Hippocampal formation (tissue), 2 donors: ENCODE data around the gene TRIP13.
"Not testable (repeated sequence)": the region's sequence is repeated elsewhere in the genome, so short reads cannot be mapped to it uniquely, and the experiment has no call there.

Source experiments
- DNase-seq, 2 donors: peaks; one replicate each; lab custom pipeline; 2025; lab: John Stamatoyannopoulos, UW

TRIP13 gene

GRCh38 chr5:872301-872700 lies 20.4 kb upstream of the TRIP13 start:
- no peak for DNase-seq

GRCh38 chr5:873328-873727 lies 19.4 kb upstream of the TRIP13 start:
- no peak for DNase-seq

DNA sequence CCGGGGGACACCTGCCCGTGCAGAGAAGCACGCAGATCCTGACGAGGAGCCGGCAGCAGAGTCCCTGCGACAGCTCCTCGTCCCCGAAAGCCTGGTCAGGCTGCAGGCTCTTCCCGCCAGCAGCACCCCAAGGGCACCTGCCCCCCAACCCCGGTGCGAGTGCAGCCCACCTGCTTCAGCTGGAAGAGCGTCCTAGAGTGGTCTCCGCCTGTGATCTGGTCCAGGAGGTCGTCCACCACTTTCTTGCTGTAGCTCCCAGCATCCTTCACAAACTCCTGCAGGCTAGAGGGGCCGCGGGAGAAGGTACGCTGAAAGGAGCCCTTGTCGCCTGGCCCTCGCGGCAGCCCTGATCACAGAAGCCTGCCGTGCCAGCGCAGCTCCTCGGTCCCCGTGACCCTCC lies 16.8 kb upstream of the TRIP13 start:
- DNase-seq = no peak

DNA sequence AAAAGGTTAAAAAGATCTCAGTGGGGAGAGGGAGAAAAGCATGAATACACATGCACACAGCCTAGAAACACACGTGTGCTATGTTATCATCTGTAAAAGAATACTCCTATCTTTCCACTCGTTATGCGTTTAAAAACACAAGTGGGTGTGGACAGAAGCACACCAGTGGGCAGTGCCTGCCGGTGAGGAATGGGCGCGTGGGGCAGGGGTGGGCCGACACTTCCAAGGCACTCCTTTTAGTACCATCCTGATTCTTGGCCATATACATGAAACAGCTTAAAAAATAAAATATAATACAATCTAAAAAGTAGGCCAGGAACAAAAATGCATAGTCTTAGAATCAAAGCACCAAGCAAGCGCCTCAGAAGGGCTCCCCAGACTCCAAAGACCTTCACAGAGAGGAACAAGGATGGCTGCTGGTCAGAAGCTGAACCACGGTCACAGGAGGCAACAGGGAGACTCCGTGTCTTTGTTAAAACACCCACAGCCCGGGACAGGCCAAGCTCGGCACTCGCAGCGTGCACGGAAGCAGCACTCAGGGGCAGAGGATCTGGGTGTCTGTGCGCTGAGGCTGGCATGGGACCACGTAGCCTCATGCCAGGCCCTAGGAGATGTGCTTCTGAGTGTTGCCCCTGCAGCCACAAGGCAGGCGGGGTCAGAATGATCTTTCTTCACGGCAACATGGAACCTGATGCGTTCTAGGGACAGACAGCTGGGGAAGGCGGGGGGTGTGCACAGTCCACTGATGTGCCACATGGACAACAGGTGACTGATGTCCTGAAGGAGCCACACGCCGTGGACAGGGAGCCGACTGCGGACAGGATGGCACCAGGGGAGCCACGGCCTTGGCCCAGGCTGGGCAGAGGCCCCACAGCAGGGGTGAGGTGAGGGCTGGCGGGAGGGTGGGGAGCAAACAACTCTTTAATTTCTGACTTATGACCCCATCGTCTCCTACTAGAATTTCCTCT lies 16.0 kb upstream of the TRIP13 start:
- no peak for DNase-seq

GRCh38 chr5:878125-878524 lies 14.6 kb upstream of the TRIP13 start:
- DNase-seq = no peak

DNA sequence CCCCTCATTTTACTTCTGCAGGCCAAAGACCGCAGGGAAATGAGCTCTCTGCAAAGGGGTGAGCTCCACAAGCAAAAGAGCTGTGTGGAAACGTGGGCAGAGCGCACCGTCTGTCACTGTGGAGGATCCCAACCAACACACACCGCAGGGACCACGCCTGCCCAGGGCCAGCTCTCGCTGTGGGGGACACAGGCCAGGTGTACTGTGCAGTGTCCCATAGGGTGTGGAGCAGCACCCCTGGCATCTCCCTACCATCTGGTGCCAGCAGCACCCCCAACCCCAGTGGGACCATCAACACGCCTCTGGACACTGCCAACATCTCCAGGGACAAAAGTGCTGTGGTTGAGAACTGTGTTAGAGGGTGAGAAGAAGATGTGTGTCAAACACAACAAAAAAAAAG lies 14.0 kb upstream of the TRIP13 start:
- DNase-seq = not testable (repeated sequence)

DNA sequence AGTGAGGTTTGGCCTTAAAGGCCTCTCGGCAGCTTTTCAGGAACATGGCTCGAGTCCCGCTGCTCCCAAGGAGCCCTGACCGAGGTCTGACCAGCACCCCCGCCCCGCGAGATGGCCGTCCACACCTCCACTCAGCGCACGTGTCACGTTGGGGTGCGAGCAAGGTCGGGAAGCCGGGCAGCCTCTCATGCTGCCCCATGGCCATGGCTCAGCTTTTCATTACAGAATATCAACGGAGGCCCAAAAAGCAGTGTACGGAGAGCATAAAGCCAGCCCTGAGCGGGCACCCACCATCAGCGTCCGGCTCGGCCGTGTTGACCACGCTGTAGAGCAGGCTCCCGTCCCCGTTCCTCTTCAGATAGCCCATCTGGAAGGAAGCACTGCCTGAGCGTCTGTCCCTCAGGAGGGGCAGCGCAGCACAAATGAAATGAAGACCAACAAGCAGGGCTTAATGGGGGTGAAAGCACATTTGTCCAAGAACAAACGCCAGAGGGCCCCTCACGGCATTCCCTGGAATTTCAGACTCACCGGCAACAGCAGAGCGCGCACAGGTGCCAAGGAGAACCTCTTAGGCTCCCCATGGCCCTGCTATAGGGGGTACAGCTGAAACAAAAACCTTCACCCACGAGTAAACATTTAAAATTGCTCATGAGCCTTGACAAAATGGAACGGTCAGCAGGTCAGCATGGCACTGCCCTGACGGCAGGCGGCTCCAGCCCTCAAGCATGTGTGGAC lies 11.7 kb upstream of the TRIP13 start:
- no peak for DNase-seq

- no peak for DNase-seq
These were observed 11.1 kb upstream of the TRIP13 start for GRCh38 chr5:881551-881935.

GRCh38 chr5:882253-883183 lies 10.2 kb upstream of the TRIP13 start:
- DNase-seq = no peak

DNA sequence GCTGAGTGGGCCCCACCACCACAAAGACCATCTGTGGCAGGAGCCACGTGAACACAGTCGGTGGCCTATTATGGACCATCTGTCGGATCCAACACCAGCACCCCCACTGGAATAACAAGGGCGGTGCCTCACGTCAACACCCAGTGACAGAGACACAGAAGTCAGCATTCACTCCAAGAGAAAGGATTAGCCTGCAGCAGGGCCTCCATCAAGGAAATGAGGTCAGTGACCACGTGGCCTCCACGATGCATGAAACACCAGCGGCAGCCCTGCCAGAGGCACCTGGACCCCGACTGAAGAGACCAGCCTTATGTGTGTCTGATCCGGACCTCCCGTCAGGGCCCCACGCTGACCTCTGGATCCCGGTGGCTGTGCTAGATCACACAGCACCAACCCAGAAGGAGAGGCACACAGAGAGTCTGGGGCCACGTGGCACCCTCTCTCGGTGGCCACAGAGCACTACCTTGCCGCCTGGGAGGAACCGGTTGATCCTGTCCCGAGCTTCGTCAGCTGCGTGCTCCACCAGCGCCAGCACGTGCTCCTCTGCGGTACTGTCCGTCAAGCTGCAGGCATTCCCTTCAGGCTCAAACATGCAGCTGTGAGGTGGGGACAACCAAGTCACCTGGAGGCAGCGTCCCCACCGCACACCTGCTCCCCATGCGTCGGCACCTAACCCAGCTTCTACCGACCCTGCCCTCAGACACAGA lies 9.1 kb upstream of the TRIP13 start:
- DNase-seq = peak in 1 of 2 donors; percentile 13

DNA sequence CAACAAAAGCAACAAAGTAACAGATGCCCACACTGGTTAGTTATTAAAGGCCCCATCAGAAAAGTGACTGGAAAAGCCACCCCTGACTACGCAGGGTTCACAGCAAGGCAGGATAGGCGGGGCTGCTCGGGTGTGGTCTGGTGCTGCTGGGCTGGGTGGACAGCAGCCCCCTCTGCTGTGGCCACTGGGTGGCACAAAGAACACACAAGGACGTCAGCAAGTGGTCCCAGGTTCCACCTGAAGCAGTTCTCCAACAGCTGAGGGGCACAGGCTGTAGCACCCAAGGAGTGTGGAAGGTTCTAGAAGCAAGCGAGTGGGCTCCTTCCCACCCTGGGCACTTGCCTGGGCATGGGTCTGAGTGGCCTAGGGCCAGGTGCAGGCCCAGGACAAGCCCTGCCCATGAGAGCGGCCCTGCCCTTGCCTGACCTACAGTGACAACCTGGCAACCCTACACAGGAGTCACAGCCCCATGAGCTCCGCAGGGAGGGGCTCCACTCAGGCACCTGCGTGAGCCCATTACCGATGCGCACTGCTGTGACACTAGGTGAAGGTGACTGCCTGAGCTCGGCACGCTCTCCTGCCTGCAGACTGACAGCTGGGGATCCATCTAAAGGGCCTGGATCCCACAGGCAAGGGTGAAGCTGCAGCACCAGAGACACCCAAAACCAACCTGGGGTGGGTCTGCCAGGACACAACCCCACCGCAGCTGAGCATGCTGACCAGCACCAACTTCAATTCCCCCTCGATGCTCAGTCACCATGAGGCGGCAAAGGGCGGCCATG lies 8.1 kb upstream of the TRIP13 start:
- no peak for DNase-seq

DNA sequence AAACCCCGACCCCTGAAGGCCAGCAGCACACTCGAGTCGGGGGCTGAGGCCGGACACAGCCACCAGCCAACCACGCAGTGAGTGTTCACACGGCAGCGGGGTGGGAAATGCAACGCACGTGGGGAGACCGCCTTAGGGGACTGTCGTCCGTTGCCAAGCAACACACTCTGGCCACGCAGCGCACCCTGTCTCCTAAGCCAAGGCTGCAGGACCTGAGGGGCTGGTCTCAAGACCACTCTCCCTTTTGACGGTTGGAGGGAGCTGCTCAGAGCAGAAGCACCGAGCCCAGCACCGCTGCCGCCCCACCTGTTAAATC lies 7.6 kb upstream of the TRIP13 start:
- no peak for DNase-seq

DNA sequence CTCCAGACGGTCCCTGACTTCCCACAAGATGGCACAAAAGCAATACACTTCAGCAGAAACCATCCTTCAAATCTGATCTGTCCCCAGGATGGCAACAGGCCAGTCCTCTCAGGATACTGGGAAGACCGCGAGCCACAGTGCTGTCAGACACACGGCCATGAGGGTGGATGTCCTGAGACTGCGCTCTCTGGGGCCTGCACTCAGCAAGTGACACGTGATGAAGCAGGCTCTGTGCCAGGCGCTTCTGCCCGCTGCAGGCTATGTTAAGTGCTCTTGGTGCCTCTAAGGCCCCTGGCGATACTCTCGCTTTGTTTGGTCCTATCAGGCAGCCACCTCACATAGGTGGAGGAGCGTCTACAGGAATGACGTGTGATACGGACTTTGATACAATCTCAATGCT lies 7.2 kb upstream of the TRIP13 start:
- peak in 1 of 2 donors; percentile 23 for DNase-seq

GRCh38 chr5:886036-886435 lies 6.6 kb upstream of the TRIP13 start:
- no peak for DNase-seq

- no peak for DNase-seq
These were observed 5.9 kb upstream of the TRIP13 start for GRCh38 chr5:886716-887325.

DNA sequence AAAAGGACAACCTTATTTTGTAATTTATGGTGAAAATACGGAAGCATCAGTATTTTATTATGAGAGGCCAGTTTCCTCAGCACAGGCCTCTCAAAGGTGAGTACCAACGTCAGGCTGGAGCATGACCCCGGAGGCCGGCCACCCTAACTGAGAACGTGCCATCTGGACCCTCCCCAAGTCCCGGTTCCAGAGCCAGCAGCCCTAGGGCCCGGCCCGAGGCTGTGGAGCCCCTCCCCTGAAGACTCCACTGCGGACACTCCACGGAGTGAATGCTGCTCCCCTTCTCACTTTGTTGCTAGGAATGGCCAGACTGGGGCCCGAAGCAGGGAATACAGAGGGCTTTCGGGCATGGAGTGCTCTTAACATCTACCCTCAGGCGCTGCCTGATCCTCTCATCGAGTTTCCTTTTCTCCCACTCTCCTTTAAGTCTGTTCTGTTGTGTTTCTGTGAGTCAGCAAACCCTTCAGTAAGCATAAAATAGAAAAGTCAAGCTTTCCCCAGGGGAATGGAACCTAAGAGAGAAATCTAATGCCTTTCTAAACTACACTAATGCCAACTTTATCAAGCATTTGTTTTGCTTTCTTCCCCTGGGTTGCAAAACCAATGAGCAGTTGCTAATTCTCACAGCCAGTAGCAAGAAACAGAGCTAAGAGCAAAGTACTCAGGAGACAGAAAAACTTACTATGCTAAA lies 4.6 kb upstream of the TRIP13 start:
- DNase-seq = no peak

GRCh38 chr5:888638-889035 lies 4.0 kb upstream of the TRIP13 start:
- DNase-seq = no peak

- DNase-seq = no peak
These were observed 3.5 kb upstream of the TRIP13 start for GRCh38 chr5:889075-889710.

DNA sequence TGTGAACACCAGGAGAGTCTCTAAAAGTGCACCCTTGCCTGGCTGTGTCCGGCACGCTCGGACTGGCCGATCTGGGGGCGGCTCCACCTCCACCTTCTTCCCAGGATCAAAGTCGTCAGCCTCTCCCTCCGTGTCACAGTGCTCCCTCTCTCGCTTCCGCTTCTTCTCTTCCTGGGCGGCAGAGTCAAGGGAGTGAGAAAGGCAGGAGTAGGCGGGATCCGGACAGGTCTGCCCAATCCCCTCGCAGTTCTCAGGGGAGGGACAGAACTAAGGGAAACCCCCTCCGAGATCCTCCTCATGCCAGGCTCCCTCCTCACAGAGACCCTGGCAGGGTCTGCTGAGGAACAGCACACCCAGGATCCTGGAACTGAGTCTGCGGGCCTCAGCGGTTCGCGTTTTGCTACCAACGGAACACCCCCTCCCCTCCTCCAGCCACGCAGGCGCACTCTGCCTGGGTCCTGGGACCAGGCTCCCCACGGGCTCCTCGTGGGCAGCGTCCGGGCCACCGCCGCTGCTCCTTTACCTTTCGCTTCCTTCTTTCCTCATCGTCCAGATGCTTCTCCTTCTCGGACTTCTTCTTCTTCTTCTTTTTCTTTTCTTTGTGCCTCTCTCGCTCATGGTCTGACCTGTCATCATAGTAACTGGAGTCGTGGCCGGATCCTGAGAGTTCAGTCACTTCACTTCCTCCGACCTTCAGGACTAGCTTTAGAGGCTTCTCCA lies 1.4 kb upstream of the TRIP13 start:
- no peak for DNase-seq
